K562 (cell line): Measurements from ENCODE around the gene ABCG5. TPM values are rescaled to one million over a fixed set of nuclear protein-coding genes. Genes with fewer than 3 reads are reported as not detected.
A peak's percentile ranks its signal among the peaks of the same experiment; 100 is the strongest.

Source experiments
- ARID3A ChIP-seq: IDR thresholded peaks from 2 replicates; pipeline ENCODE4 v1.6.1; 2012; ENCODE audit warnings: low read depth, low read length, improper control_type of control experiment, borderline replicate concordance
- ATF7 ChIP-seq: fragments of 450-650 bp; IDR thresholded peaks from 2 replicates; pipeline ENCODE4 v1.7.1; 2014; ENCODE audit warnings: mild to moderate bottlenecking, moderate library complexity
- IFI16 ChIP-seq: fragments of 250-450 bp; sonication (Bioruptor Pico); IDR thresholded peaks from 2 replicates; pipeline ENCODE4 v2.1.2; 2022; ENCODE audit warnings: mild to moderate bottlenecking, inconsistent platforms
- KDM1A ChIP-seq, 2 experiments: fragments of 450-650 bp; IDR thresholded peaks; 2 replicates each; pipeline ENCODE4 v1.6.1; 2016; ENCODE audit warnings: mild to moderate bottlenecking in 2 of 2
- KLF1 ChIP-seq: fragments of 450-650 bp; IDR thresholded peaks from 2 replicates; pipeline ENCODE4 v1.6.1; 2016; ENCODE audit warnings: missing genetic modification characterization, missing compliant biosample characterization
- SRF ChIP-seq, 2 experiments: fragments of 250-450, 450-650 bp in 1 of 2; sonication (Bioruptor Pico) in 1 of 2; sonication (generic) in 1 of 2; formaldehyde crosslinking; IDR thresholded peaks; 2 replicates each; pipeline versions ENCODE4 v1.5.0 to v1.5.1; 2020 to 2022; ENCODE audit warnings: mild to moderate bottlenecking in 1 of 2, missing genetic modification reagents in 1 of 2
- TAF9B ChIP-seq: fragments of 450-650 bp; IDR thresholded peaks from 2 replicates; pipeline ENCODE4 v1.6.1; 2018; ENCODE audit warnings: mild to moderate bottlenecking; ENCODE audit not compliant: partially characterized antibody
- THRB ChIP-seq: fragments of 450-650 bp; formaldehyde crosslinking; conservative IDR thresholded peaks from 2 replicates; pipeline ENCODE4 v1.4.0; 2022; ENCODE audit warnings: mild to moderate bottlenecking, missing genetic modification characterization
- ZBTB33 ChIP-seq: sonication (generic); formaldehyde crosslinking; IDR thresholded peaks from 2 replicates; pipeline ENCODE4 v1.8.1; 2023; ENCODE audit warnings: mild to moderate bottlenecking, missing genetic modification reagents
- ZNF274 ChIP-seq: IDR thresholded peaks from 2 replicates; pipeline ENCODE4 v1.6.1; 2011; ENCODE audit warnings: low read depth, mild to moderate bottlenecking, low read length, moderate library complexity, borderline replicate concordance
- ZNF592 ChIP-seq: fragments of 450-650 bp; IDR thresholded peaks from 2 replicates; pipeline ENCODE4 v1.6.1; 2017; ENCODE audit warnings: antibody characterized with exemption, mild to moderate bottlenecking
- ZNF655 ChIP-seq: fragments of 250-450 bp; sonication (Bioruptor Pico); IDR thresholded peaks from 2 replicates; pipeline ENCODE4 v1.5.0; 2021
- polyA plus RNA-seq, 8 experiments: library from polyadenylated mRNA; depleted of rRNA in 4 of 8; stranded (reverse) in 5 of 8; unstranded in 3 of 8; fragments of >200 nt; fragmentation: Nextera tagmentation in 2 of 8; fragmentation: Illumina TruSeq in 1 of 8; extraction: Ambion mirVana in 2 of 8; extraction: Trizol in 1 of 8; gene quantifications; 2 replicates each; pipeline versions ENCODE4 v1.2.1 to v1.2.3, GENCODE V29; 2011 to 2014; ENCODE audit warnings: inconsistent platforms in 1 of 8, missing spikeins in 1 of 8
- total RNA-seq, 7 experiments: library from RNA; depleted of rRNA in 6 of 7; stranded (reverse); fragments of >200 nt in 6 of 7; fragmentation: Illumina TruSeq in 2 of 7; extraction: Trizol in 2 of 7; gene quantifications; 2 replicates each; pipeline versions ENCODE4 v1.2.1 to v1.2.3, GENCODE V29; 2011 to 2021; ENCODE audit warnings: low replicate concordance in 1 of 7

ABCG5 gene
- total and polyA plus RNA-seq, 9 of the 15 experiments (the other 6 are each of a cell fraction or from before 2014, with no cell fraction given): 0.01 TPM; not detected in 7

GRCh38 chr2:43773876-43774613 is 64.6 kb downstream of the ABCG5 start, which contains the start of gene DYNC2LI1 (continued):
- TF ChIP-seq ZNF655 (CRISPR knock-in tag): no peak
- 0 out of 4 replicates have a peak, but pooled peaks of 1 of the 2 experiments have one; percentile 52 for TF ChIP-seq SRF (CRISPR knock-in tag; IDR thresholded peaks at IDR 0.05)
- no peak for TF ChIP-seq TAF9B
- no peak for TF ChIP-seq ARID3A
- no peak for TF ChIP-seq ZNF274
- no peak for TF ChIP-seq KLF1 (tag)
- peak; percentile 80; the same call in 1 of the 2 replicates for TF ChIP-seq ATF7
- no peak for TF ChIP-seq IFI16 (CRISPR knock-in tag)
- no peak; the same call in 1 of the 2 replicates for TF ChIP-seq ZBTB33 (CRISPR knock-in tag)
- TF ChIP-seq KDM1A (IDR thresholded peaks at IDR 0.05): no peak
- no peak for TF ChIP-seq THRB (CRISPR knock-in tag)
- TF ChIP-seq ZNF592: no peak
